HG02678 (cell line): ENCODE measurements around the gene DNAJB8.

Experiments
- ATAC-seq: cut with Tn5 transposase; IDR thresholded peaks from one replicate; pipeline ENCODE4 v1.9.1; 2021; ENCODE audit warnings: mild to moderate bottlenecking, moderate library complexity; ENCODE audit not compliant: unreplicated experiment

The DNAJB8 gene

GRCh38 chr3:128449111-128449638 is 17.5 kb downstream of the DNAJB8 start:
- no peak for ATAC-seq

GRCh38 chr3:128448491-128448890 is 18.2 kb downstream of the DNAJB8 start:
- no peak for ATAC-seq

- no peak for ATAC-seq
Observed at GRCh38 chr3:128447561-128448013, 19.1 kb downstream of the DNAJB8 start.

- ATAC-seq, result no peak
Observed at GRCh38 chr3:128446821-128447220, 19.9 kb downstream of the DNAJB8 start.

GRCh38 chr3:128445357-128445756 is 21.3 kb downstream of the DNAJB8 start:
- no peak for ATAC-seq

- no peak for ATAC-seq
Observed at GRCh38 chr3:128443771-128444170, 22.9 kb downstream of the DNAJB8 start.

GRCh38 chr3:128442949-128443348 is 23.7 kb downstream of the DNAJB8 start:
- no peak for ATAC-seq

GRCh38 chr3:128442070-128442469 is 24.6 kb downstream of the DNAJB8 start:
- ATAC-seq, result no peak

- ATAC-seq, result no peak
Observed at GRCh38 chr3:128439226-128439625, 27.5 kb downstream of the DNAJB8 start.

GRCh38 chr3:128438488-128439072 is 28.1 kb downstream of the DNAJB8 start:
- no peak for ATAC-seq

GRCh38 chr3:128436214-128436613 is 30.5 kb downstream of the DNAJB8 start:
- no peak for ATAC-seq

GRCh38 chr3:128435561-128435960 is 31.1 kb downstream of the DNAJB8 start:
- ATAC-seq, result no peak

GRCh38 chr3:128435058-128435457 is 31.6 kb downstream of the DNAJB8 start:
- no peak for ATAC-seq

- no peak for ATAC-seq
Observed at GRCh38 chr3:128434524-128434923, 32.2 kb downstream of the DNAJB8 start.

GRCh38 chr3:128433837-128434165 is 32.9 kb downstream of the DNAJB8 start:
- no peak for ATAC-seq

- ATAC-seq, result no peak
Observed at GRCh38 chr3:128432971-128433836, 33.5 kb downstream of the DNAJB8 start.

GRCh38 chr3:128432301-128432970 is 34.3 kb downstream of the DNAJB8 start:
- ATAC-seq, result no peak

- no peak for ATAC-seq
Observed at GRCh38 chr3:128431803-128432300, 34.8 kb downstream of the DNAJB8 start.

GRCh38 chr3:128430731-128431130 is 36.0 kb downstream of the DNAJB8 start:
- ATAC-seq, result no peak

GRCh38 chr3:128430301-128430700 is 36.4 kb downstream of the DNAJB8 start:
- ATAC-seq, result no peak

- no peak for ATAC-seq
Observed at GRCh38 chr3:128429751-128430150, 36.9 kb downstream of the DNAJB8 start.
